Keratinocyte (primary cell): ENCODE results near the gene CANT1. TPM values are rescaled to one million over a fixed set of nuclear protein-coding genes. Genes with fewer than 3 reads are reported as not detected.
"Not testable (repeated sequence)": the region's sequence is repeated elsewhere in the genome, so short reads cannot be mapped to it uniquely, and the experiment has no call there.

Source experiments
- DNase-seq: peaks from one replicate; pipeline ENCODE4 v3.0.0-alpha.2; 2011; ENCODE audit warnings: low read depth, missing footprints, low spot score
- FAIRE-seq: peaks from 2 replicates; lab custom pipeline; 2011; peaks lifted over from hg19 to GRCh38; lab: Jason Lieb, UNC
- H2AFZ ChIP-seq: 2 replicates; pipeline ENCODE4 v1.6.0; 2012; ENCODE audit warnings: low read length, control low read depth, inconsistent platforms; ENCODE audit not compliant: control insufficient read depth
- H3K27ac ChIP-seq: 2 replicates; pipeline ENCODE4 v1.5.1; 2011; ENCODE audit warnings: low read length; ENCODE audit not compliant: control insufficient read depth, insufficient read depth
- H3K27me3 ChIP-seq: 3 replicates; pipeline ENCODE4 v1.6.0; 2011; ENCODE audit warnings: low read length; ENCODE audit not compliant: control insufficient read depth, insufficient read depth; ENCODE audit errors: extremely low read depth
- H3K36me3 ChIP-seq, 2 experiments: 2 replicates in 1 of 2; 3 replicates in 1 of 2; pipeline ENCODE4 v1.5.1; 2011; ENCODE audit warnings: low read length in 2 of 2, mild to moderate bottlenecking in 1 of 2; ENCODE audit not compliant: control insufficient read depth in 2 of 2, insufficient read depth in 2 of 2; ENCODE audit errors: extremely low read depth in 1 of 2
- H3K4me1 ChIP-seq: 3 replicates; pipeline ENCODE4 v1.5.1; 2011; ENCODE audit warnings: low read length; ENCODE audit not compliant: control insufficient read depth, insufficient read depth; ENCODE audit errors: extremely low read depth
- H3K4me2 ChIP-seq: 3 replicates; pipeline ENCODE4 v1.6.0; 2011; ENCODE audit warnings: low read depth, low read length; ENCODE audit not compliant: control insufficient read depth, insufficient read depth; ENCODE audit errors: extremely low read depth
- H3K4me3 ChIP-seq, 3 experiments: fragments of 200-600 bp in 1 of 3; sonication (generic) in 1 of 3; 2 replicates in 2 of 3; 3 replicates in 1 of 3; pipeline ENCODE4 v1.5.1; 2011 to 2016; ENCODE audit warnings: low read length in 3 of 3, mild to moderate bottlenecking in 3 of 3, control low read depth in 2 of 3, inconsistent platforms in 1 of 3, low read depth in 1 of 3, mixed read lengths in 1 of 3, mixed run types in 1 of 3, moderate library complexity in 1 of 3; ENCODE audit not compliant: control insufficient read depth in 2 of 3, insufficient read depth in 2 of 3; ENCODE audit errors: extremely low read depth in 1 of 3
- H3K79me2 ChIP-seq: 2 replicates; pipeline ENCODE4 v1.6.0; 2012; ENCODE audit warnings: low read length; ENCODE audit not compliant: control insufficient read depth, insufficient read depth
- H3K9ac ChIP-seq: 3 replicates; pipeline ENCODE4 v1.6.0; 2011; ENCODE audit warnings: low read length; ENCODE audit not compliant: control insufficient read depth, insufficient read depth; ENCODE audit errors: extremely low read depth
- H3K9me1 ChIP-seq: 3 replicates; pipeline ENCODE4 v1.6.0; 2011; ENCODE audit warnings: low read length; ENCODE audit not compliant: control insufficient read depth, insufficient read depth; ENCODE audit errors: extremely low read depth
- H3K9me3 ChIP-seq: 2 replicates; pipeline ENCODE4 v1.5.1; 2012; ENCODE audit warnings: low read depth, low read length; ENCODE audit not compliant: control insufficient read depth
- H4K20me1 ChIP-seq: 3 replicates; pipeline ENCODE4 v1.6.0; 2011; ENCODE audit warnings: low read length; ENCODE audit not compliant: control insufficient read depth, insufficient read depth; ENCODE audit errors: extremely low read depth
- CTCF ChIP-seq, 3 experiments: IDR thresholded peaks in 1 of 3; conservative IDR thresholded peaks in 1 of 3; optimal IDR thresholded peaks in 1 of 3; 2 replicates in 2 of 3; 3 replicates in 1 of 3; pipeline versions ENCODE3 to v1.5.1; 2011; ENCODE audit warnings: low read length in 3 of 3, mild to moderate bottlenecking in 3 of 3, moderate library complexity in 2 of 3, control low read depth in 1 of 3, inconsistent platforms in 1 of 3; ENCODE audit not compliant: insufficient read depth in 2 of 3; ENCODE audit errors: extremely low read depth in 1 of 3
- EZH2 ChIP-seq: IDR thresholded peaks from one replicate; pipeline ENCODE4 v1.6.1; 2012; ENCODE audit warnings: inconsistent platforms, mild to moderate bottlenecking, low read length, moderate library complexity
- dilution Hi-C: fragments of 300-500 bp; cut with MboI; formaldehyde crosslinking; loops from one replicate; pipeline ENCODE4 v1.7.0; 2020; ENCODE audit warnings: low sequenced_read_pairs; ENCODE audit not compliant: extremely low pct_ligation_motif_present
- polyA plus RNA-seq, 5 experiments: library from polyadenylated mRNA; depleted of rRNA in 3 of 5; stranded (reverse) in 3 of 5; stranded (forward) in 1 of 5; unstranded in 1 of 5; fragments of >200 nt; gene quantifications; 1 replicate in 1 of 5; 2 replicates in 3 of 5; 3 replicates in 1 of 5; pipeline versions ENCODE4 v1.2.1 to v1.2.3, GENCODE V29; 2011 to 2012; ENCODE audit warnings: missing spikeins in 2 of 5, low read depth in 1 of 5, low replicate concordance in 1 of 5

The CANT1 gene
- polyA plus RNA-seq, 1 donor (not counting 4 experiments of a cell fraction or from before 2014, with no cell fraction given): 53.2 TPM

GRCh38 chr17:79022507-79022991 lies 13.0 kb upstream of the CANT1 start:
- Histone ChIP-seq H3K27me3 (peaks cover 3% of the 10 kb centered on the region), H3K36me3 (no peaks in the 10 kb centered on the region), H3K27ac (no peak overlapping the region), H3K4me3 (no peak overlapping the region), H3K9me1 (no peaks in the 10 kb centered on the region), H4K20me1 (no peaks in the 10 kb centered on the region), H3K9me3 (no peaks in the 10 kb centered on the region), H2AFZ (no peak overlapping the region), H3K79me2 (no peaks in the 10 kb centered on the region), H3K4me2 (no peak overlapping the region), H3K4me1 (peaks cover 54% of the 10 kb centered on the region), H3K9ac (no peak overlapping the region)
- FAIRE-seq (no peak), DNase-seq (no peak)
- TF ChIP-seq CTCF (optimal IDR thresholded peaks at IDR 0.05 in 1 of 3, IDR thresholded peaks at IDR 0.05 in 1 of 3, conservative IDR thresholded peaks at IDR 0.05 in 1 of 3; ENCODE audit: extremely low read depth in 1 of 3, insufficient read depth in 2 of 3, low read length in 3 of 3) (no peak), EZH2 (no peak)
- dilution Hi-C loops: no loop called here

- H3K27ac ChIP-seq, H2AFZ ChIP-seq, H3K9me3 ChIP-seq, DNase-seq, H4K20me1 ChIP-seq, H3K4me2 ChIP-seq, H3K79me2 ChIP-seq, dilution Hi-C loops, FAIRE-seq, H3K4me3 ChIP-seq, H3K9me1 ChIP-seq, H3K36me3 ChIP-seq, H3K27me3 ChIP-seq, H3K9ac ChIP-seq: not testable (repeated sequence)
- peaks cover 51% of the 10 kb centered on the region for H3K4me1 ChIP-seq
Observed at GRCh38 chr17:79021929-79022328, 12.4 kb upstream of the CANT1 start.
